Heart left ventricle (tissue), 16 donors: Measurements from ENCODE around the gene DDX59. TPM values are rescaled to one million over a fixed set of nuclear protein-coding genes. Genes with fewer than 3 reads are reported as not detected.
"Not testable (repeated sequence)": the region's sequence is repeated elsewhere in the genome, so short reads cannot be mapped to it uniquely, and the experiment has no call there.

Experiments used
- ATAC-seq, 4 donors: fragments of 200-7000 bp; cut with Tn5 transposase; one replicate each; pipeline ENCODE4 v1.9.1; 2020 to 2022; ENCODE audit warnings: moderate library complexity in 4 of 4, mild to moderate bottlenecking in 3 of 4, moderate number of reproducible peaks in 1 of 4
- DNase-seq, 5 donors: peaks; one replicate each; pipeline ENCODE4 v3.0.0-alpha.2; 2020
- H3K27ac ChIP-seq, 12 donors: fragments of 200-600 bp; sonication (generic) in 4 of 12; one replicate each; pipeline versions ENCODE4 v1.5.0 to v1.8.0; 2016 to 2022; ENCODE audit warnings: mild to moderate bottlenecking in 2 of 12
- H3K27me3 ChIP-seq, 9 donors: fragments of 200-600 bp; sonication (generic) in 2 of 9; one replicate each; pipeline versions ENCODE4 v1.5.1 to v1.8.0; 2016 to 2022; ENCODE audit warnings: mild to moderate bottlenecking in 3 of 9
- H3K36me3 ChIP-seq, 9 donors: fragments of 200-600 bp; sonication (generic) in 2 of 9; one replicate each; pipeline versions ENCODE4 v1.5.0 to v1.8.0; 2018 to 2022; ENCODE audit warnings: mild to moderate bottlenecking in 2 of 9
- H3K4me1 ChIP-seq, 12 donors: fragments of 200-600 bp; sonication (generic) in 4 of 12; one replicate each; pipeline versions ENCODE4 v1.5.0 to v1.8.0; 2016 to 2022; ENCODE audit warnings: mild to moderate bottlenecking in 3 of 12
- H3K4me3 ChIP-seq, 12 donors: fragments of 200-600 bp; sonication (generic) in 4 of 12; one replicate each; pipeline versions ENCODE4 v1.5.0 to v1.8.0; 2017 to 2022; ENCODE audit warnings: mild to moderate bottlenecking in 9 of 12, moderate library complexity in 4 of 12
- H3K9me3 ChIP-seq, 12 donors: fragments of 200-600 bp; sonication (generic) in 4 of 12; one replicate each; pipeline versions ENCODE4 v1.5.0 to v1.8.0; 2016 to 2022; ENCODE audit warnings: mild to moderate bottlenecking in 1 of 12
- POLR2A ChIP-seq, 2 donors: fragments of 450-650 bp; IDR thresholded peaks; one replicate each; pipeline ENCODE4 v1.6.1; 2017; ENCODE audit warnings: antibody characterized with exemption in 2 of 2, mild to moderate bottlenecking in 2 of 2, moderate library complexity in 2 of 2
- WGBS, 4 donors: extraction: QIAGEN DNeasy Blood & Tissue Kit in 2 of 4; methylation state at CpG; one replicate each; pipeline versions ENCODE4 v1.1.5 to v1.1.7; 2013 to 2018; 5-methylcytosine and 5-hydroxymethylcytosine counted together
- intact Hi-C, 10 donors: fragments of 100-400 bp; cut with DNase I; formaldehyde crosslinking; loops; one replicate each; pipeline versions ENCODE4 v1.11.1 to v1.14.2; 2022
- polyA plus RNA-seq, 2 donors: library from polyadenylated mRNA; stranded (reverse); fragments of 200-250 nt; gene quantifications; one replicate each; pipeline ENCODE4 v1.2.3, GENCODE V29; 2013
- total RNA-seq, 9 donors: library from RNA; depleted of rRNA in 2 of 9; stranded (reverse); fragments of >200 nt in 2 of 9; fragmentation: NEBNext Ultra II Directional in 3 of 9; extraction: Animal tissue kit (Norgen Biotek cat#: 25700) in 3 of 9; gene quantifications; one replicate each; pipeline versions ENCODE4 v1.1.0 to v1.2.4, GENCODE V29; 2016 to 2023
- TF ChIP-seq, protein P1 (sequence below), 12 donors: fragments of 200-600 bp; sonication (generic) in 4 of 12; IDR thresholded peaks; one replicate each; pipeline versions ENCODE4 v1.5.0 to v1.8.0; 2018 to 2022; ENCODE audit warnings: antibody characterized with exemption in 12 of 12, mild to moderate bottlenecking in 5 of 12
- donor health status: ischemic (EF 13 %, LVEDD 7.1; RV severe dilation, severe dysfunction).
- donor health status: healthy with polysubstance abuse.
- donor health status: DM: no; HTN: yes; CAD: no.
- donor health status: DM: no; HTN: no; CAD: no.
- donor health status: ischemic (EF 25% LVEDD 6.9; RV normal size, moderate dysfunction).
- donor health status: ischemic (EF 25% LVEDD 5.7; RV mildly dilated, moderate dysfunction).
- donor health status: healthy.
- donor health status: DM: yes; HTN: yes; CAD: no.
- donor health status: ischemic (EF 35%, LVEDD 5.7; RV mildly dilated, moderate dysfunction).
- donor health status: nonischemic (EF 11% LVEDD 7.7; RV severe dilation, severe dysfunction).
- donor health status: DM: yes; HTN: yes; CAD: no.
- donor health status: PGD.
- donor health status: ischemic (EF 29% LVEDD 5.4; RV normal size, mild dysfunction).
- donor health status: nonischemic (EF 23%, LVEDD 6.1; RV moderate dilation, normal function).

DDX59 gene
- total and polyA plus RNA-seq, 11 donors = 10.0 to 21.6 (median 15.5) TPM

GRCh38 chr1:200634261-200635122 lies 35.2 kb downstream of the DDX59 start:
- no peak overlapping the region for H3K4me3 ChIP-seq

GRCh38 chr1:200631375-200631774 lies 38.3 kb downstream of the DDX59 start:
- no peaks in the 10 kb centered on the region for H3K9me3 ChIP-seq
- H3K27me3 ChIP-seq = no peaks in the 10 kb centered on the region
- no peaks in the 10 kb centered on the region for H3K36me3 ChIP-seq
- intact Hi-C loops = no loop called here
- H3K27ac ChIP-seq = no peak overlapping the region
- no peak for TF ChIP-seq POLR2A (IDR thresholded peaks at IDR 0.05)
- TF ChIP-seq, protein P1, sequence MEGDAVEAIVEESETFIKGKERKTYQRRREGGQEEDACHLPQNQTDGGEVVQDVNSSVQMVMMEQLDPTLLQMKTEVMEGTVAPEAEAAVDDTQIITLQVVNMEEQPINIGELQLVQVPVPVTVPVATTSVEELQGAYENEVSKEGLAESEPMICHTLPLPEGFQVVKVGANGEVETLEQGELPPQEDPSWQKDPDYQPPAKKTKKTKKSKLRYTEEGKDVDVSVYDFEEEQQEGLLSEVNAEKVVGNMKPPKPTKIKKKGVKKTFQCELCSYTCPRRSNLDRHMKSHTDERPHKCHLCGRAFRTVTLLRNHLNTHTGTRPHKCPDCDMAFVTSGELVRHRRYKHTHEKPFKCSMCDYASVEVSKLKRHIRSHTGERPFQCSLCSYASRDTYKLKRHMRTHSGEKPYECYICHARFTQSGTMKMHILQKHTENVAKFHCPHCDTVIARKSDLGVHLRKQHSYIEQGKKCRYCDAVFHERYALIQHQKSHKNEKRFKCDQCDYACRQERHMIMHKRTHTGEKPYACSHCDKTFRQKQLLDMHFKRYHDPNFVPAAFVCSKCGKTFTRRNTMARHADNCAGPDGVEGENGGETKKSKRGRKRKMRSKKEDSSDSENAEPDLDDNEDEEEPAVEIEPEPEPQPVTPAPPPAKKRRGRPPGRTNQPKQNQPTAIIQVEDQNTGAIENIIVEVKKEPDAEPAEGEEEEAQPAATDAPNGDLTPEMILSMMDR (IDR thresholded peaks at IDR 0.05) = no peak
- peaks cover 0 to 13% (median 0%) of the 10 kb centered on the region in 12 donors for H3K4me1 ChIP-seq
- 88 to 93% (median 91%) methylated on average over 1 of the region's 1 CpG for WGBS, 4 donors
- DNase-seq (no peak), ATAC-seq (no peak)
- H3K4me3 ChIP-seq = no peak overlapping the region

More at GRCh38 chr1:200634261-200635122, 35.2 kb downstream of the DDX59 start:
- ATAC-seq = no peak
- Histone ChIP-seq H3K4me1 (peaks cover 0 to under 1% (median 0%) of the 10 kb centered on the region in 12 donors), H3K36me3 (no peaks in the 10 kb centered on the region), H3K27me3 (no peaks in the 10 kb centered on the region), H3K9me3 (no peaks in the 10 kb centered on the region), H3K27ac (no peak overlapping the region)
- TF ChIP-seq, protein P1 (IDR thresholded peaks at IDR 0.05) = no peak
- no peak for TF ChIP-seq POLR2A (IDR thresholded peaks at IDR 0.05)
- WGBS, 4 donors = 42 to 46% (median 45%) methylated on average over 2 of the region's 2 CpGs
- intact Hi-C loops = no loop called here
- DNase-seq = no peak

GRCh38 chr1:200630515-200630899 lies 39.2 kb downstream of the DDX59 start:
- H3K27ac ChIP-seq, DNase-seq, H3K9me3 ChIP-seq, ATAC-seq, H3K4me3 ChIP-seq, intact Hi-C loops, H3K27me3 ChIP-seq, H3K36me3 ChIP-seq: not testable (repeated sequence)
- H3K4me1 ChIP-seq = peaks cover 0 to 13% (median 0%) of the 10 kb centered on the region in 12 donors
- 85 to 99% (median 98%) methylated on average over 8 of the region's 8 CpGs for WGBS, 4 donors

DNA sequence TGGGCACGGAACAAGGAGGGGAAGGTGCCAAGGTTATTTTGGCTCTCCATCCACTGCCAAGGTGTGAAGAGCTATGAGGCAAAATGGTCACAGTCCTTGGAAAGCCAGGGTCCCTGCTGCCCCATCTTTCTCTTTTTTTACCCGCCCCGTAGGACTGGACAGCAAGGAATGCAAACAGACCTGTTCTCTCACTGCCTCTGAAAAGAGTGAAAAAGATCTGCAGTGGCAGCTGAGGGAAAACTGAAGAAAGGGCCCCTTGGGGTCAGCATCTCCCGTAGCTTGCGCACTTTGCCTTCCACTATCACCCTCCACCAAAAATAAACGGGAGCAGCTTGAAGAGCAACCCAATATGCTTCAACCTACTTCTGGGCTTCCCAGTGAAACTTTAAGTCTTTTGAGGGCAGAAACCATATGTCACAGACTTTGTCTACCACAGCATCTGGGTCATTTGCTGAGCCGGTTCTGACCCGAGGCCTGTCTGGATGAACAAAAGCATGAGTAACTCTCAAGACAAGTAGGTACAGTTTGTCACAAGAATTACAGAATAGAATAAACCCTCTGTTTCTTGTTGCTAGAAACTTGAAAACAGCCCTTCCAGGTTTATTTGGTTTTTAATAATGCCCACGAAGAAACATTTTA lies 39.7 kb downstream of the DDX59 start:
- Histone ChIP-seq H3K27me3 (no peaks in the 10 kb centered on the region), H3K36me3 (no peaks in the 10 kb centered on the region), H3K27ac (no peak overlapping the region), H3K4me1 (peaks cover 0 to 13% (median 0%) of the 10 kb centered on the region in 12 donors), H3K4me3 (no peak overlapping the region), H3K9me3 (no peaks in the 10 kb centered on the region)
- intact Hi-C loops = loop anchor here in 8 of 10 donors (5.0 to 10.0 kb wide), 5 partner anchors 32 to 415 kb away; partner anchors contain the start of gene KIF21B (in 1 of the 8)
- no peak for DNase-seq
- TF ChIP-seq POLR2A (IDR thresholded peaks at IDR 0.05) = no peak
- no peak for ATAC-seq
- WGBS, 4 donors = 85 to 91% (median 87%) methylated on average over 9 of the region's 9 CpGs
